ENCODE data around the gene TCF3. TPM values are rescaled to one million over a fixed set of nuclear protein-coding genes. Genes with fewer than 3 reads are reported as not detected.

The TCF3 gene
- total and polyA plus RNA-seq, 9 donors = 17.0 to 85.3 (median 60.7) TPM

DNA sequence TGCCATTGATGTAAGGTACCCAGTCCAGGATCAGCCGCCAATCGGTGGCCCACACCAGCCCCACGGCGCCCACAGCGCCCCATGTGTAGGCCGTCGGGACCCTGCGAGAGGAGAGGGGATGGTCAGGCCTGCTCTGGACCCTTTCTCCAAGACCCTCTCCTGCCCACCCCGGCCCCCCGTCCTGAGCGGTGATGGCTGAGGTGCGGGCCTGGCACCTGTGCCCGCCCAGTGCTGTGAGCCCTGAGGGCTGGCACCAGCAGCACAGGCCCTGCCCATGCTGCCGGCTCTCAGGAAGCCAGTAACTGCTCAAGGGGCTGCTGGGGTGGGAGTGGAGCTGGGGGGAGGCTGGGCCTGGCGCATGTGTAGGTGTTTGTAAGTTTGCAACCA, 53.0 kb downstream of the TCF3 start:
- H3K27me3 ChIP-seq = no peaks in the 10 kb centered on the region
- no peaks in the 10 kb centered on the region for H3K9me3 ChIP-seq
- no peak for DNase-seq
- TF ChIP-seq CTCF (IDR thresholded peaks at IDR 0.05) = no peak
- no peak for TF ChIP-seq EP300 (IDR thresholded peaks at IDR 0.05)
- TF ChIP-seq POLR2A (IDR thresholded peaks at IDR 0.05) = no peak
- intact Hi-C loops (cut with DNase I) = no loop called here
- 88 to 97% (median 91%) methylated on average over 14 to 15 of the region's 15 CpGs for WGBS, 3 donors
- no peak overlapping the region for H3K4me3 ChIP-seq
- H3K27ac ChIP-seq = no peak overlapping the region
- H3K36me3 ChIP-seq = no peaks in the 10 kb centered on the region
- H3K4me1 ChIP-seq (ENCODE audit: insufficient read depth) = peaks cover 11% of the 10 kb centered on the region

DNA sequence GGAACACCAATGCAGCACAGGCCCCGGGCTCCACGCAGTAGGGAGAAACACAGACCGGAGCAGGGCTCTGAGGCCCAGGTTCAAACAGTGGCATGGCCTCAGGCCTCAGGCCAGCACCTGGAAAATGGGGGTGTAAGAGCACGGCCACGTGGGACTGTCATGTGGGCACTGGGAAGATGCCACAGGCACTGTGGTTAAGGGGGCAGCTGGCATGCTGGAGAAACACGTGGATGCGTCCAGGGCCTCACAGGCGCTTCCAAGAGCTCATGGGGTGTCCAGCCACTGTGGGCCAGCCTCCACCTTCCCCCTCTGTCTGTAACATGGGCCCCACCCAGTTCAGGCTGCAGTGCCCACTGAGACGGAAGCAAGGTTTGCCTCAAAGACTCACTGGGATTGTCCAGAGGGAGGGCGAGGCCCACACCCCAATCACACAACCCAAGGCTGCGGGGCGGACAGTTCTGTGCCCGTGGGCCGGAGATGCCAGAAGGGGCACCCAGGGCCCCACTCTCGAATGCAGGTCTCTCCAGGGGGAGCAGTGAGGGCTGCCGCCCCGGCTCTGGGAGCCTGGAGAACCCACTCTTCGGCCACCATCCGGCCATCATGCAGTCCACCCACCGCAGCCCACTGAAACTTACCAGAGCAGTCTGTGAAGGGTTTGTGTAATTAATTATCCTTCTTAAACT, 53.5 kb downstream of the TCF3 start:
- Histone ChIP-seq H3K4me1 (ENCODE audit: insufficient read depth) (peaks cover 7% of the 10 kb centered on the region), H3K27me3 (no peaks in the 10 kb centered on the region), H3K4me3 (no peak overlapping the region), H3K27ac (no peak overlapping the region), H3K9me3 (no peaks in the 10 kb centered on the region), H3K36me3 (no peaks in the 10 kb centered on the region)
- no peak for TF ChIP-seq CTCF (IDR thresholded peaks at IDR 0.05)
- TF ChIP-seq POLR2A (IDR thresholded peaks at IDR 0.05) = no peak
- no peak for TF ChIP-seq EP300 (IDR thresholded peaks at IDR 0.05)
- intact Hi-C loops (cut with DNase I) = no loop called here
- 83 to 90% (median 86%) methylated on average over 20 of the region's 20 CpGs for WGBS, 3 donors
- no peak for DNase-seq

GRCh38 chr19:1593501-1593772, 59.0 kb downstream of the TCF3 start:
- H3K27me3 ChIP-seq = no peaks in the 10 kb centered on the region
- H3K4me3 ChIP-seq = no peak overlapping the region
- intact Hi-C loops (cut with DNase I) = no loop called here
- TF ChIP-seq EP300 (IDR thresholded peaks at IDR 0.05) (no peak), CTCF (IDR thresholded peaks at IDR 0.05) (no peak), POLR2A (IDR thresholded peaks at IDR 0.05) (no peak)
- peak in 1 of 5 donors; percentile 47 for DNase-seq
- peak overlapping the region in 1 of 2 donors; percentile 53 for H3K27ac ChIP-seq
- H3K36me3 ChIP-seq = no peaks in the 10 kb centered on the region
- 18 to 32% (median 32%) methylated on average over 9 to 10 of the region's 10 CpGs for WGBS, 3 donors
- H3K9me3 ChIP-seq = no peaks in the 10 kb centered on the region
- peaks cover 7% of the 10 kb centered on the region for H3K4me1 ChIP-seq (ENCODE audit: insufficient read depth)

GRCh38 chr19:1592755-1593500, 59.5 kb downstream of the TCF3 start, which contains the start of gene MBD3:
TSS of gene MBD3 (minus strand) at chr19:1592865. CDS start at chr19:1592631, 234 bp downstream.
- Histone ChIP-seq H3K4me3 (peak within 1 kb of the TSS; percentile 57), H3K27ac (peak within 1 kb of the TSS; percentile 95 to 98), H3K4me1 (ENCODE audit: insufficient read depth) (peaks cover 7% of the 10 kb centered on the region), H3K27me3 (no peaks in the 10 kb centered on the region), H3K9me3 (no peaks in the 10 kb centered on the region), H3K36me3 (no peaks in the 10 kb centered on the region)
- TF ChIP-seq CTCF (IDR thresholded peaks at IDR 0.05) = no peak
- no peak for TF ChIP-seq EP300 (IDR thresholded peaks at IDR 0.05)
- TF ChIP-seq POLR2A (IDR thresholded peaks at IDR 0.05) = no peak
- peak; percentile 88 to 94 (median 92) for DNase-seq
- WGBS, 3 donors = 1 to 2% (median 2%) methylated on average over 18 to 56 of the region's 68 CpGs
- intact Hi-C loops (cut with DNase I) = no loop called here
